Measurements from ENCODE around the gene UPP2. TPM values are rescaled to one million over a fixed set of nuclear protein-coding genes. Genes with fewer than 3 reads are reported as not detected.

The UPP2 gene
- total RNA-seq, 1 experiment from 2014 or later: not detected

DNA sequence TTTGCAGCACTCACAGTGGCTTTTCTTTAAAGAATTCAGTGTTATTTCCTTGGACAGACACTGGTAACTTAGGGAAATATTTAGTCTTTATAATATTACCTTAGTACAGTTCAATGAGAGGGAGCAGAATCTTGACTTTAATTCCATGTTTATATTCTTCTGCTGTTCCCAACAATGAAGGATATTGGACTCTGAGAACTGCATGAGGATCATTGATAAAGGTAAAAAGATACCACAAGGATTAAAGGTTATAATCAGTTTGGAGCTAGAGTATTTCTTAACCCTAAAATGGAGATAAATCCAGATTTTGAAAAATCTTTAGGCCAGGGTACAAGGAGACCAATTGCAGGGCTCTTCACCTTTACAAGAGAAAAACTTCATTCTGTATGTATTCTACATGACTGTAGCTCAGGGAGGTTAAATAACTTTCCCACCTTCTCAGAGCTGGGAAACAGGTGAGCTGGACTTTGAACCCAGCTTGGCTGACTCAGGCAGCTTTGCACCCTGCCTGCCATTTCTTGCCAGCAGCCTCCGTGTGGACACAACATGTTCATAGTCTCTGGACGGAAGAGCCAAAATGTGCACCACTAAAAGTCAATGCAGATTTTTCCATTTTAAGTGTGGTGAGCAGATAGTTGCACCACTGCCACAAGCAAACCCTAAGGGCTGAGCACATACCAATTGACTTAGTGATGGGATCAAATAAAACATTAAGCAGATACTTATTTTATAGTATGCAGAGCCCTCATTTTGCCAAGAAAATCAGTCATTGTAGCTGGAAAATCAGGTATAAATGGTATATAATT, 26.7 kb downstream of the UPP2 start:
- Histone ChIP-seq H3K4me2 (ENCODE audit: insufficient read depth, insufficient read length, low read length) (no peak overlapping the region), H3K79me2 (ENCODE audit: insufficient read depth, low read length) (no peaks in the 10 kb centered on the region), H3T11ph (ENCODE audit: low read length) (no peak overlapping the region), H3K79me1 (ENCODE audit: insufficient read depth, low read depth, low read length, poor library complexity, severe bottlenecking) (no peaks in the 10 kb centered on the region), H3K9ac (ENCODE audit: extremely low read depth, insufficient read length, low read length) (no peak overlapping the region), H4K20me1 (ENCODE audit: control insufficient read depth, insufficient read depth, insufficient read length) (no peaks in the 10 kb centered on the region), H3K27me3 (ENCODE audit: insufficient read depth, low read length) (no peaks in the 10 kb centered on the region), H4K8ac (replicated peaks; ENCODE audit: insufficient read length, low read depth, low read length) (no peak overlapping the region), H3K23ac (ENCODE audit: insufficient read length, low read depth, low read length) (no peak overlapping the region), H3K4ac (ENCODE audit: low read depth, low read length) (no peak overlapping the region), H2AK5ac (ENCODE audit: insufficient read length, low read length) (no peak overlapping the region), H4K91ac (ENCODE audit: insufficient read length, low read depth, low read length) (no peak overlapping the region), H3K14ac (ENCODE audit: insufficient read depth, low read length) (no peak overlapping the region), H2BK20ac (ENCODE audit: low read depth, low read length, poor library complexity, severe bottlenecking) (no peak overlapping the region), H4K5ac (ENCODE audit: insufficient read length, low read depth, low read length) (no peak overlapping the region), H2BK12ac (ENCODE audit: insufficient read length, low read depth, low read length) (no peak overlapping the region), H3K56ac (ENCODE audit: insufficient read length, low read depth, low read length) (no peak overlapping the region), H3K9me3 (ENCODE audit: control insufficient read depth, low read depth, low read length) (no peaks in the 10 kb centered on the region), H2AFZ (ENCODE audit: low read length) (no peak overlapping the region), H2BK120ac (ENCODE audit: low read depth, low read length, poor library complexity, severe bottlenecking) (no peak overlapping the region), H3K27ac (ENCODE audit: insufficient read length, low read depth, low read length) (no peak overlapping the region), H3K4me1 (ENCODE audit: insufficient read depth, low read length) (peaks cover 2% of the 10 kb centered on the region; the same call in 1 of the 2 replicates), H2BK15ac (ENCODE audit: low read depth, low read length) (no peak overlapping the region), H2BK5ac (ENCODE audit: insufficient read length, low read length) (no peak overlapping the region), H3K18ac (ENCODE audit: insufficient read length, low read depth, low read length) (no peak overlapping the region), H3K23me2 (ENCODE audit: insufficient read length, low read depth, low read length, poor library complexity, severe bottlenecking) (no peaks in the 10 kb centered on the region)
- H3K36me3 Mint-ChIP-seq (ENCODE audit: insufficient read depth in 1 of 3, low read depth in 3 of 3): no peaks in the 10 kb centered on the region
- no peaks in the 10 kb centered on the region; a peak in 1 of 5 replicates for H3K9me3 Mint-ChIP-seq
- peaks cover 1% of the 10 kb centered on the region; the same call in 1 of the 2 replicates for H3K27me3 Mint-ChIP-seq (ENCODE audit: low read depth)
- no CpG with 5 or more reads among the region's 2 CpGs for WGBS (ENCODE audit: extremely low coverage, insufficient read length, low lambda C conversion rate)
- DNase-seq: no peak
- H3K4me3 Mint-ChIP-seq: no peak overlapping the region
- H3K27ac Mint-ChIP-seq: no peak overlapping the region
- peaks cover 16% of the 10 kb centered on the region in 2 experiments for H3K4me1 Mint-ChIP-seq
- TF ChIP-seq CTCF (conservative IDR thresholded peaks at IDR 0.05): no peak
